ENCODE data around the gene ANXA11. TPM values are rescaled to one million over a fixed set of nuclear protein-coding genes. Genes with fewer than 3 reads are reported as not detected.

Gene ANXA11
- total and polyA plus RNA-seq, 2 experiments from 2014 or later = 42.3 to 70.0 TPM

DNA sequence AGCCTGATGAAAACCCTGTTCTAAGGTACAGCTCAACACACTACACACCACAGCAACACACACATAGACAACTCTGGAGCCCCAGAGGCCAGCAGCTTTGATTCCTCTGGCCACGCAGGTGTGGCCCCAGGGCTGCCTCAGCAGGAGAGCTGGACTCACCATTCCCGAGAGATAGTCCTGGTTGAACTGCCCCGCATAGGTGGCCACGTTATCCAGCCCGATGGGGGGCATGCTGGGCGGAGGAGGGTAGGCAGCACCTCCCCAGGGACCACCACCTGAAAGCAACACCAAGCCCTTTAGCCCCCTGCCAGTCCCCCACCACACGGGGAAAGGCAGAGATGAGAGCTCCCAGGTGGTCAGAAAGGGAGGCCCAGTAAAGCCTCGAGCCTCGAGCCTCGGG is 34.7 kb downstream of the ANXA11 start:
- Histone ChIP-seq H3F3A (replicated peaks; ENCODE audit: low read depth) (no peaks in the 10 kb centered on the region), H3K4me3 (no peak overlapping the region), H2AFZ (no peak overlapping the region), H3K4me2 (no peak overlapping the region), H3K27ac (ENCODE audit: low read depth) (no peak overlapping the region), H4K20me1 (replicated peaks; ENCODE audit: insufficient read depth) (peaks cover 2% of the 10 kb centered on the region), H3K27me3 (ENCODE audit: insufficient read depth) (no peaks in the 10 kb centered on the region), H3K79me2 (replicated peaks; ENCODE audit: insufficient read depth) (no peaks in the 10 kb centered on the region), H3K9me2 (ENCODE audit: insufficient read depth) (no peaks in the 10 kb centered on the region), H3K36me3 (ENCODE audit: insufficient read depth) (no peaks in the 10 kb centered on the region), H3K4me1 (ENCODE audit: insufficient read depth) (peaks cover 8% of the 10 kb centered on the region; the same call in 1 of the 2 replicates)
- peaks cover 5% of the 10 kb centered on the region for H3K27me3 Mint-ChIP-seq (ENCODE audit: insufficient read depth, low read depth, poor library complexity)
- ATAC-seq (no peak), DNase-seq (ENCODE audit: low spot score) (no peak)
- TF ChIP-seq ZNF331 (CRISPR knock-in tag; IDR thresholded peaks at IDR 0.05; ENCODE audit: low read depth) = no peak
- TF ChIP-seq, protein P1, sequence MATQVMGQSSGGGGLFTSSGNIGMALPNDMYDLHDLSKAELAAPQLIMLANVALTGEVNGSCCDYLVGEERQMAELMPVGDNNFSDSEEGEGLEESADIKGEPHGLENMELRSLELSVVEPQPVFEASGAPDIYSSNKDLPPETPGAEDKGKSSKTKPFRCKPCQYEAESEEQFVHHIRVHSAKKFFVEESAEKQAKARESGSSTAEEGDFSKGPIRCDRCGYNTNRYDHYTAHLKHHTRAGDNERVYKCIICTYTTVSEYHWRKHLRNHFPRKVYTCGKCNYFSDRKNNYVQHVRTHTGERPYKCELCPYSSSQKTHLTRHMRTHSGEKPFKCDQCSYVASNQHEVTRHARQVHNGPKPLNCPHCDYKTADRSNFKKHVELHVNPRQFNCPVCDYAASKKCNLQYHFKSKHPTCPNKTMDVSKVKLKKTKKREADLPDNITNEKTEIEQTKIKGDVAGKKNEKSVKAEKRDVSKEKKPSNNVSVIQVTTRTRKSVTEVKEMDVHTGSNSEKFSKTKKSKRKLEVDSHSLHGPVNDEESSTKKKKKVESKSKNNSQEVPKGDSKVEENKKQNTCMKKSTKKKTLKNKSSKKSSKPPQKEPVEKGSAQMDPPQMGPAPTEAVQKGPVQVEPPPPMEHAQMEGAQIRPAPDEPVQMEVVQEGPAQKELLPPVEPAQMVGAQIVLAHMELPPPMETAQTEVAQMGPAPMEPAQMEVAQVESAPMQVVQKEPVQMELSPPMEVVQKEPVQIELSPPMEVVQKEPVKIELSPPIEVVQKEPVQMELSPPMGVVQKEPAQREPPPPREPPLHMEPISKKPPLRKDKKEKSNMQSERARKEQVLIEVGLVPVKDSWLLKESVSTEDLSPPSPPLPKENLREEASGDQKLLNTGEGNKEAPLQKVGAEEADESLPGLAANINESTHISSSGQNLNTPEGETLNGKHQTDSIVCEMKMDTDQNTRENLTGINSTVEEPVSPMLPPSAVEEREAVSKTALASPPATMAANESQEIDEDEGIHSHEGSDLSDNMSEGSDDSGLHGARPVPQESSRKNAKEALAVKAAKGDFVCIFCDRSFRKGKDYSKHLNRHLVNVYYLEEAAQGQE (IDR thresholded peaks at IDR 0.05; ENCODE audit: unreplicated experiment) = no peak
- TF ChIP-seq NANOG (IDR thresholded peaks at IDR 0.05; ENCODE audit: borderline replicate concordance) = no peak
- TF ChIP-seq, protein P2, sequence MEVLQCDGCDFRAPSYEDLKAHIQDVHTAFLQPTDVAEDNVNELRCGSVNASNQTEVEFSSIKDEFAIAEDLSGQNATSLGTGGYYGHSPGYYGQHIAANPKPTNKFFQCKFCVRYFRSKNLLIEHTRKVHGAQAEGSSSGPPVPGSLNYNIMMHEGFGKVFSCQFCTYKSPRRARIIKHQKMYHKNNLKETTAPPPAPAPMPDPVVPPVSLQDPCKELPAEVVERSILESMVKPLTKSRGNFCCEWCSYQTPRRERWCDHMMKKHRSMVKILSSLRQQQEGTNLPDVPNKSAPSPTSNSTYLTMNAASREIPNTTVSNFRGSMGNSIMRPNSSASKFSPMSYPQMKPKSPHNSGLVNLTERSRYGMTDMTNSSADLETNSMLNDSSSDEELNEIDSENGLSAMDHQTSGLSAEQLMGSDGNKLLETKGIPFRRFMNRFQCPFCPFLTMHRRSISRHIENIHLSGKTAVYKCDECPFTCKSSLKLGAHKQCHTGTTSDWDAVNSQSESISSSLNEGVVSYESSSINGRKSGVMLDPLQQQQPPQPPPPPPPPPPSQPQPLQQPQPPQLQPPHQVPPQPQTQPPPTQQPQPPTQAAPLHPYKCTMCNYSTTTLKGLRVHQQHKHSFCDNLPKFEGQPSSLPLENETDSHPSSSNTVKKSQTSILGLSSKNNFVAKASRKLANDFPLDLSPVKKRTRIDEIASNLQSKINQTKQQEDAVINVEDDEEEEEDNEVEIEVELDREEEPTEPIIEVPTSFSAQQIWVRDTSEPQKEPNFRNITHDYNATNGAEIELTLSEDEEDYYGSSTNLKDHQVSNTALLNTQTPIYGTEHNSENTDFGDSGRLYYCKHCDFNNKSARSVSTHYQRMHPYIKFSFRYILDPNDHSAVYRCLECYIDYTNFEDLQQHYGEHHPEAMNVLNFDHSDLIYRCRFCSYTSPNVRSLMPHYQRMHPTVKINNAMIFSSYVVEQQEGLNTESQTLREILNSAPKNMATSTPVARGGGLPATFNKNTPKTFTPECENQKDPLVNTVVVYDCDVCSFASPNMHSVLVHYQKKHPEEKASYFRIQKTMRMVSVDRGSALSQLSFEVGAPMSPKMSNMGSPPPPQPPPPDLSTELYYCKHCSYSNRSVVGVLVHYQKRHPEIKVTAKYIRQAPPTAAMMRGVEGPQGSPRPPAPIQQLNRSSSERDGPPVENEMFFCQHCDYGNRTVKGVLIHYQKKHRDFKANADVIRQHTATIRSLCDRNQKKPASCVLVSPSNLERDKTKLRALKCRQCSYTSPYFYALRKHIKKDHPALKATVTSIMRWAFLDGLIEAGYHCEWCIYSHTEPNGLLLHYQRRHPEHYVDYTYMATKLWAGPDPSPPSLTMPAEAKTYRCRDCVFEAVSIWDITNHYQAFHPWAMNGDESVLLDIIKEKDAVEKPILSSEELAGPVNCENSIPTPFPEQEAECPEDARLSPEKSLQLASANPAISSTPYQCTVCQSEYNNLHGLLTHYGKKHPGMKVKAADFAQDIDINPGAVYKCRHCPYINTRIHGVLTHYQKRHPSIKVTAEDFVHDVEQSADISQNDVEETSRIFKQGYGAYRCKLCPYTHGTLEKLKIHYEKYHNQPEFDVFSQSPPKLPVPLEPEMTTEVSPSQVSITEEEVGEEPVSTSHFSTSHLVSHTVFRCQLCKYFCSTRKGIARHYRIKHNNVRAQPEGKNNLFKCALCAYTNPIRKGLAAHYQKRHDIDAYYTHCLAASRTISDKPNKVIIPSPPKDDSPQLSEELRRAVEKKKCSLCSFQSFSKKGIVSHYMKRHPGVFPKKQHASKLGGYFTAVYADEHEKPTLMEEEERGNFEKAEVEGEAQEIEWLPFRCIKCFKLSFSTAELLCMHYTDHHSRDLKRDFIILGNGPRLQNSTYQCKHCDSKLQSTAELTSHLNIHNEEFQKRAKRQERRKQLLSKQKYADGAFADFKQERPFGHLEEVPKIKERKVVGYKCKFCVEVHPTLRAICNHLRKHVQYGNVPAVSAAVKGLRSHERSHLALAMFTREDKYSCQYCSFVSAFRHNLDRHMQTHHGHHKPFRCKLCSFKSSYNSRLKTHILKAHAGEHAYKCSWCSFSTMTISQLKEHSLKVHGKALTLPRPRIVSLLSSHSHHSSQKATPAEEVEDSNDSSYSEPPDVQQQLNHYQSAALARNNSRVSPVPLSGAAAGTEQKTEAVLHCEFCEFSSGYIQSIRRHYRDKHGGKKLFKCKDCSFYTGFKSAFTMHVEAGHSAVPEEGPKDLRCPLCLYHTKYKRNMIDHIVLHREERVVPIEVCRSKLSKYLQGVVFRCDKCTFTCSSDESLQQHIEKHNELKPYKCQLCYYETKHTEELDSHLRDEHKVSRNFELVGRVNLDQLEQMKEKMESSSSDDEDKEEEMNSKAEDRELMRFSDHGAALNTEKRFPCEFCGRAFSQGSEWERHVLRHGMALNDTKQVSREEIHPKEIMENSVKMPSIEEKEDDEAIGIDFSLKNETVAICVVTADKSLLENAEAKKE (CRISPR knock-in tag; IDR thresholded peaks at IDR 0.05) = no peak
- H3K4me1 Mint-ChIP-seq = peaks cover 27% of the 10 kb centered on the region
- no peak overlapping the region for H3K4me3 Mint-ChIP-seq
- H3K27ac Mint-ChIP-seq = no peak overlapping the region
- peaks cover 6% of the 10 kb centered on the region; the same call in 1 of the 3 replicates for H3K36me3 Mint-ChIP-seq (ENCODE audit: low read depth)
- H3K9me3 Mint-ChIP-seq = no peaks in the 10 kb centered on the region

Measured in GM23338 (cell line).